Measurements from ENCODE around the gene DEFB129. TPM values are rescaled to one million over a fixed set of nuclear protein-coding genes. Genes with fewer than 3 reads are reported as not detected.

DEFB129 gene
- total and polyA plus RNA-seq, 9 of the 15 experiments (the other 6 are each of a cell fraction or from before 2014, with no cell fraction given): not detected

- in situ Hi-C loops (cut with MboI) (no loop called here), intact Hi-C loops (cut with micrococcal nuclease) (no loop called here)
- peaks cover 0 to 3% of the 10 kb centered on the region in 2 experiments; a peak in 1 of 5 replicates for H3K4me1 ChIP-seq (replicated peaks in 1 of 2; ENCODE audit: control insufficient read depth in 2 of 2, insufficient read depth in 2 of 2, low read length in 2 of 2)
- H3K9ac ChIP-seq (ENCODE audit: insufficient read depth in 1 of 2, low read depth in 2 of 2, low read length in 2 of 2): no peak overlapping the region
- DNase-seq (ENCODE audit: extremely low read depth in 1 of 4, low spot score in 3 of 4) (no peak), ATAC-seq (no peak), FAIRE-seq (no peak)
- H3K27me3 ChIP-seq (ENCODE audit: control insufficient read depth in 2 of 2, insufficient read depth in 2 of 2, low read length in 2 of 2): no peaks in the 10 kb centered on the region; a peak in 1 of 5 replicates
- no peak overlapping the region for H3K4me2 ChIP-seq (ENCODE audit: insufficient read depth, low read length)
- no peaks in the 10 kb centered on the region for H4K20me1 ChIP-seq (replicated peaks; ENCODE audit: control insufficient read depth, insufficient read depth, low read length)
- ChIA-PET CTCF (ENCODE audit: low intra/inter-chr PET ratio) (no interaction called here), POLR2A (no interaction called here)
- no peak for TF ChIP-seq SAP30 (IDR thresholded peaks at IDR 0.05; ENCODE audit: borderline replicate concordance, insufficient read depth, low read depth, low read length, poor library complexity, severe bottlenecking)
- TF ChIP-seq, protein P1, sequence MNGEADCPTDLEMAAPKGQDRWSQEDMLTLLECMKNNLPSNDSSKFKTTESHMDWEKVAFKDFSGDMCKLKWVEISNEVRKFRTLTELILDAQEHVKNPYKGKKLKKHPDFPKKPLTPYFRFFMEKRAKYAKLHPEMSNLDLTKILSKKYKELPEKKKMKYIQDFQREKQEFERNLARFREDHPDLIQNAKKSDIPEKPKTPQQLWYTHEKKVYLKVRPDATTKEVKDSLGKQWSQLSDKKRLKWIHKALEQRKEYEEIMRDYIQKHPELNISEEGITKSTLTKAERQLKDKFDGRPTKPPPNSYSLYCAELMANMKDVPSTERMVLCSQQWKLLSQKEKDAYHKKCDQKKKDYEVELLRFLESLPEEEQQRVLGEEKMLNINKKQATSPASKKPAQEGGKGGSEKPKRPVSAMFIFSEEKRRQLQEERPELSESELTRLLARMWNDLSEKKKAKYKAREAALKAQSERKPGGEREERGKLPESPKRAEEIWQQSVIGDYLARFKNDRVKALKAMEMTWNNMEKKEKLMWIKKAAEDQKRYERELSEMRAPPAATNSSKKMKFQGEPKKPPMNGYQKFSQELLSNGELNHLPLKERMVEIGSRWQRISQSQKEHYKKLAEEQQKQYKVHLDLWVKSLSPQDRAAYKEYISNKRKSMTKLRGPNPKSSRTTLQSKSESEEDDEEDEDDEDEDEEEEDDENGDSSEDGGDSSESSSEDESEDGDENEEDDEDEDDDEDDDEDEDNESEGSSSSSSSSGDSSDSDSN (IDR thresholded peaks at IDR 0.05; ENCODE audit: borderline replicate concordance in 1 of 2, low read depth in 2 of 2, low read length in 2 of 2): no peak
- no peak for TF ChIP-seq SMAD2 (IDR thresholded peaks at IDR 0.05; ENCODE audit: low read depth, low read length)
- TF ChIP-seq DACH1 (IDR thresholded peaks at IDR 0.05; ENCODE audit: partially characterized antibody): no peak
- TF ChIP-seq MCM2 (IDR thresholded peaks at IDR 0.05; ENCODE audit: low read depth): no peak
- no peak for TF ChIP-seq ZNF398 (CRISPR knock-in tag; IDR thresholded peaks at IDR 0.05)
- TF ChIP-seq SREBF1 (IDR thresholded peaks at IDR 0.05; ENCODE audit: borderline replicate concordance, low read depth, low read length): no peak
- no peak for TF ChIP-seq HES1 (IDR thresholded peaks at IDR 0.05; ENCODE audit: low read depth)
- no peak for TF ChIP-seq CHD1 (IDR thresholded peaks at IDR 0.05; ENCODE audit: low read length)
- H3K9me1 ChIP-seq (ENCODE audit: control insufficient read depth, insufficient read depth, low read length): no peaks in the 10 kb centered on the region
- H3K4me3 ChIP-seq: no peak overlapping the region
- no peaks in the 10 kb centered on the region for H3K79me2 ChIP-seq (ENCODE audit: control insufficient read depth, insufficient read depth, low read length)
- no TSS peak for BruUV-seq (replicated peaks)
- H3K27ac ChIP-seq (ENCODE audit: extremely low read depth, low read depth, low read length): no peak overlapping the region
- H2AFZ ChIP-seq (ENCODE audit: low read depth, low read length): no peak overlapping the region
- H3K9me3 ChIP-seq (replicated peaks; ENCODE audit: control insufficient read depth, insufficient read depth, low read depth, low read length): no peaks in the 10 kb centered on the region
- H3K36me3 ChIP-seq (ENCODE audit: control insufficient read depth, insufficient read depth, low read length): no peaks in the 10 kb centered on the region
- WGBS (ENCODE audit: insufficient coverage, low coverage, missing lambda C conversion rate): 0% methylated on average over 2 of the region's 2 CpGs
These were observed 15.8 kb downstream of the DEFB129 start for GRCh38 chr20:242905-243304.

Measured in K562 (cell line).